ENCODE measurements around the gene SBK1. TPM values are rescaled to one million over a fixed set of nuclear protein-coding genes. Genes with fewer than 3 reads are reported as not detected.

SBK1 gene
- total RNA-seq, 6 donors from 2014 or later: 1.1 to 4.2 (median 2.1) TPM

GRCh38 chr16:28289939-28290858, 2.1 kb upstream of the SBK1 start:
- H3K27me3 ChIP-seq: peaks cover 0 to 6% (median 3%) of the 10 kb centered on the region in 4 donors
- no peak overlapping the region for H3K4me3 ChIP-seq
- no peak overlapping the region for H3K27ac ChIP-seq
- no peaks in the 10 kb centered on the region for H3K36me3 ChIP-seq
- no peak for TF ChIP-seq POLR2A (IDR thresholded peaks at IDR 0.05)
- TF ChIP-seq, protein P1, sequence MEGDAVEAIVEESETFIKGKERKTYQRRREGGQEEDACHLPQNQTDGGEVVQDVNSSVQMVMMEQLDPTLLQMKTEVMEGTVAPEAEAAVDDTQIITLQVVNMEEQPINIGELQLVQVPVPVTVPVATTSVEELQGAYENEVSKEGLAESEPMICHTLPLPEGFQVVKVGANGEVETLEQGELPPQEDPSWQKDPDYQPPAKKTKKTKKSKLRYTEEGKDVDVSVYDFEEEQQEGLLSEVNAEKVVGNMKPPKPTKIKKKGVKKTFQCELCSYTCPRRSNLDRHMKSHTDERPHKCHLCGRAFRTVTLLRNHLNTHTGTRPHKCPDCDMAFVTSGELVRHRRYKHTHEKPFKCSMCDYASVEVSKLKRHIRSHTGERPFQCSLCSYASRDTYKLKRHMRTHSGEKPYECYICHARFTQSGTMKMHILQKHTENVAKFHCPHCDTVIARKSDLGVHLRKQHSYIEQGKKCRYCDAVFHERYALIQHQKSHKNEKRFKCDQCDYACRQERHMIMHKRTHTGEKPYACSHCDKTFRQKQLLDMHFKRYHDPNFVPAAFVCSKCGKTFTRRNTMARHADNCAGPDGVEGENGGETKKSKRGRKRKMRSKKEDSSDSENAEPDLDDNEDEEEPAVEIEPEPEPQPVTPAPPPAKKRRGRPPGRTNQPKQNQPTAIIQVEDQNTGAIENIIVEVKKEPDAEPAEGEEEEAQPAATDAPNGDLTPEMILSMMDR (IDR thresholded peaks at IDR 0.05): no peak
- TF ChIP-seq EP300 (IDR thresholded peaks at IDR 0.05): no peak
- TF ChIP-seq POLR2AphosphoS5 (IDR thresholded peaks at IDR 0.05): no peak
- peaks cover 7 to 23% (median 18%) of the 10 kb centered on the region in 4 donors for H3K4me1 ChIP-seq
- no peak for ATAC-seq (ENCODE audit: low FRiP score in 2 of 2)
- DNase-seq: no peak
- WGBS, 2 donors: 87% methylated on average over 10 of the region's 10 CpGs
- H3K9me3 ChIP-seq: no peaks in the 10 kb centered on the region

DNA sequence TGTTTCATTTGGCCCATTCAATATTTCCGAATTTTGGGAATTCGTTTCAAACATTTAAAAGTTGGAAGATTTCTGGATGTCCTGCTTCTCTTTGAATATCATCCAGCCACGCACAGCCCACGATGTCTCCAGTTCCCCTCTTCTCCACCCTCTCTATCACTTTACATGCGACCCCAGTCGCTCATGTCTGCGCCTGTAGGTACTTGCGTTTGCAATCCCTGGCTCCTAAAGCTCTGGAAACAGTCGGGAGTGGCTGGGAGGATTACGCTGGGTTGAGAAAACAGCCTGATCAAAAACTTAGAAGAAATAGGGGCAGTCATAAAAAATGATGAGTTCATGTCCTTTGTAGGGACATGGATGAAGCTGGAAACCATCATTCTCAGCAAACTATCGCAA, 1.5 kb upstream of the SBK1 start:
- Histone ChIP-seq H3K36me3 (no peaks in the 10 kb centered on the region), H3K4me3 (no peak overlapping the region), H3K4me1 (peaks cover 7 to 23% (median 18%) of the 10 kb centered on the region in 4 donors), H3K27me3 (peaks cover 0 to 6% (median 3%) of the 10 kb centered on the region in 4 donors), H3K27ac (no peak overlapping the region), H3K9me3 (no peaks in the 10 kb centered on the region)
- 74 to 84% methylated on average over 11 of the region's 11 CpGs for WGBS, 2 donors
- no peak for TF ChIP-seq EP300 (IDR thresholded peaks at IDR 0.05)
- no peak for TF ChIP-seq POLR2AphosphoS5 (IDR thresholded peaks at IDR 0.05)
- TF ChIP-seq, protein P1 (IDR thresholded peaks at IDR 0.05): no peak
- TF ChIP-seq POLR2A (IDR thresholded peaks at IDR 0.05): no peak
- ATAC-seq (ENCODE audit: low FRiP score in 2 of 2) (no peak), DNase-seq (no peak)

GRCh38 chr16:28292731-28293600, 641 bp downstream of the SBK1 start:
- DNase-seq (peak; percentile 46 to 83), ATAC-seq (ENCODE audit: low FRiP score in 2 of 2) (no peak)
- peak overlapping the region in 2 of 4 donors; percentile 27 to 53 for H3K27ac ChIP-seq
- H3K4me1 ChIP-seq: peaks cover 13 to 33% (median 21%) of the 10 kb centered on the region in 4 donors
- H3K4me3 ChIP-seq: peak overlapping the region; percentile 41 to 78 (median 68)
- H3K9me3 ChIP-seq: no peaks in the 10 kb centered on the region
- no peak for TF ChIP-seq POLR2AphosphoS5 (IDR thresholded peaks at IDR 0.05)
- TF ChIP-seq, protein P1 (IDR thresholded peaks at IDR 0.05): peak in 1 of 6 experiments; percentile 2
- TF ChIP-seq EP300 (IDR thresholded peaks at IDR 0.05): no peak
- no peak for TF ChIP-seq POLR2A (IDR thresholded peaks at IDR 0.05)
- no peaks in the 10 kb centered on the region for H3K36me3 ChIP-seq
- peaks cover 0 to 6% (median 3%) of the 10 kb centered on the region in 4 donors for H3K27me3 ChIP-seq
- 3 to 20% methylated on average over 1 to 23 of the region's 60 CpGs for WGBS, 2 donors

- ATAC-seq (ENCODE audit: low FRiP score in 2 of 2) (no peak), DNase-seq (no peak)
- TF ChIP-seq EP300 (IDR thresholded peaks at IDR 0.05) (no peak), POLR2AphosphoS5 (IDR thresholded peaks at IDR 0.05) (no peak), POLR2A (IDR thresholded peaks at IDR 0.05) (no peak)
- TF ChIP-seq, protein P1 (IDR thresholded peaks at IDR 0.05): no peak
- Histone ChIP-seq H3K4me1 (peaks cover 13 to 39% (median 23%) of the 10 kb centered on the region in 4 donors), H3K36me3 (no peaks in the 10 kb centered on the region), H3K4me3 (peak overlapping the region in 3 of 4 donors; percentile 66 to 78 (median 70)), H3K9me3 (no peaks in the 10 kb centered on the region), H3K27me3 (peaks cover 0 to 6% (median 3%) of the 10 kb centered on the region in 4 donors), H3K27ac (no peak overlapping the region)
- WGBS, 2 donors: 41 to 50% methylated on average over 9 to 10 of the region's 10 CpGs
Observed at GRCh38 chr16:28293601-28293960, 1.3 kb downstream of the SBK1 start.

Measured in upper lobe of left lung (tissue), 6 donors.